NOMO-1 treated with DMSO at 0.1 percent for 48 hours (cell line): ENCODE results near the gene MMP25.
"Not testable (repeated sequence)": the region's sequence is repeated elsewhere in the genome, so short reads cannot be mapped to it uniquely, and the experiment has no call there.

Source experiments
- DNase-seq: peaks from one replicate; lab custom pipeline; 2025; ENCODE audit not compliant: unreplicated experiment; lab: John Stamatoyannopoulos, UW

The MMP25 gene

DNA sequence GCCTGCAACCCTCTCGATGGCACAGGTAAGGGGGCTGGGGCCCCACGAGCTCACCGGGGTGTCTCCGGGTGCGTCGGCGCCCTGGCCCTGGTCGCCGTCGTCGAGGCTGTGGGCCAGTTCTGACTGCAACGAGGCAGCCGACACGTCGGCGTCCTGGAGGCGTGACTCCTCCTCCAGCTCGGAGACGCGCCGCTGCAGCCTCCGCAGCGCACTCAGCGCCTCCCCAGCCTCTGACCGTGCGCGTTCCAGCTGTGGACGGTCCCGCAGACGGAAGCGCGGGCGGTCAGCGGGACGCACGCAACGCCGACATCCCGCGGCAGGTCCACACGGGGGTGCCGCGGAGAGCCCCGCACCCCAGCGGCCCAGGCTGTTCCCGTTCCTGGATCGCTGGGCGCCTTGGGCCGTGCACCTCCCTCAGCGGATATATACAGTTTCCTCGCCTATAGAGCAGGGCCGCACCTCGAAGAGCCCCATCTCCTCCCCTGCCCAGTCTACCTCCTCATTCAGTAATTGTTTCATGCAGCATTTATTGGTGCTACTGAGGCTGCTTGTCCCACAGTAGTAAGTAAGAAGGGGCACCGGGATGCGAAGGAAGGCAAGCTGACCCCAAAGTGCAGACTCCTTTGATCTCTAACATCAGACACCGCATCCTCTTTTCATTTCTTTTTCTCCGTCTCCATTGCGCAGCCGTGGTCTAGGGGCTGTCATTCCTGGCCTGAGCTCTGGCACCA, 16.7 kb upstream of the MMP25 start:
- peak; percentile 16 for DNase-seq

DNA sequence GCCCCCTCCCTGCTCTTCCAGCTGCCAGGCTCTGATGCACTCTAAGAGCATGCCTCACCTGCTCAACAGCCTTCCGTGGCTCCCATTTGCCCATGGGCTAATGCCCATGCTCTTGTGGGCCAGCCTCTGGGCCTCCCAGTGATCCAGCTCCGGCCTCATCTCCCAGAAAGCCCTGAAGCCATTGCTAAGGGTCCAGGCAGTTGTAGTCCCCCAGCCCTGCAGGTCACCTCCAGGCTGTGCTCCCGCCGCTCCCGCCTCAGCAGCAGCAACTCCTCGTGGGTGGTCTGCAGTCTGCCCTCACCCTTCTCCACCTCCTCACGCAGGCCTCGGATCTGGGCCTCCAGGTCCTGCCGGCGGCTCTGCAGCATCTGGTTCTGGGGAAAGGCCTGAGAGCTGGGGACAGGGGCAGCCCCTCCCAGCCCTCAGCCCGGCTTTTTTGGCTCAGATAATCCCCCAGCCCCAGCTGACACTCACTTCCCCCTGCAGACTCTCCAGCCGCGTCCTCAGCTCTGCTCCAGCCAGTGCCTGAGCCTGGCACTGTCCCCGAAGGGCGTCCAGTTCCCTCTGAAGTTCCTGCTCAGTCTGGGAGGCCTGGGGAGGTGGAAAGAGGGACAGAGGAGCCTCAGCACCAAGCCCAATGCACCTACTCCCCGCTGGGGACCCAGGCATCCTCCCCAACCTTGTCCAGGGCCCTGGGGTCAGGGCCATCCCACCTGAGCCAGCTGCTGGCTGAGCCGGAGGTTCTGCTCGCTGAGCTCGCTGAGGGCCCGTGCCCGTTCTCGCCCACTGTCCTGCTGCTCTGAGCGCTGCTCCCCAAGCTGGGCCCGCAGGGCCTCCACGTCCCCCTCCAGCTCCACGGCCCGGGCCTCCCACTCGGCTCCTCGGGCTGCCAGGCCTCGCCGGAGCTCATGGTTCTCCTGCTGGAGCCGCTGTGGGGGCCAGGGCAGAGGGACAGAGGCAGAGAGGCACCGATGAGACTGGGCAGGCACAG, 15.8 kb upstream of the MMP25 start:
- DNase-seq = no peak

DNA sequence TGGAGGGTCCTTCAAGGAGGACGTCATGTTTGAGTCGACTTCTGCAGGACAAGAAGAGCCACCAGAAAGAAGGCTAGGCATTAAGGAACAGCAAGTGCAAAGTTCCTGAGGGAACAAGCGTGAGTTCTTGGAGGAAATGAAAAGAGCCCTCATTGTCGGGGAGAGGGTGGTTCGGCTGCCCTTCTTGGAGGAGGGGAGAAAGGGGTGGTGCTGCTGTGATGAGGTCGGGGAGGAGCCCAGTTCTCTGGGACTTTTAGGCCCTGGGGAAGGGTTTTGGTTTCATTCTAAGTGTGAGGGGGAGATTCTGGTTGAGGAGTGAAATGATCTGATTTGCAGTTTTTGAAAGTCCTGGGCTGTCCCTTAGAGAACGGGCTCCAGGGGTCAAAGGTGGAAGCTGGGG, 13.7 kb upstream of the MMP25 start:
- no peak for DNase-seq

DNA sequence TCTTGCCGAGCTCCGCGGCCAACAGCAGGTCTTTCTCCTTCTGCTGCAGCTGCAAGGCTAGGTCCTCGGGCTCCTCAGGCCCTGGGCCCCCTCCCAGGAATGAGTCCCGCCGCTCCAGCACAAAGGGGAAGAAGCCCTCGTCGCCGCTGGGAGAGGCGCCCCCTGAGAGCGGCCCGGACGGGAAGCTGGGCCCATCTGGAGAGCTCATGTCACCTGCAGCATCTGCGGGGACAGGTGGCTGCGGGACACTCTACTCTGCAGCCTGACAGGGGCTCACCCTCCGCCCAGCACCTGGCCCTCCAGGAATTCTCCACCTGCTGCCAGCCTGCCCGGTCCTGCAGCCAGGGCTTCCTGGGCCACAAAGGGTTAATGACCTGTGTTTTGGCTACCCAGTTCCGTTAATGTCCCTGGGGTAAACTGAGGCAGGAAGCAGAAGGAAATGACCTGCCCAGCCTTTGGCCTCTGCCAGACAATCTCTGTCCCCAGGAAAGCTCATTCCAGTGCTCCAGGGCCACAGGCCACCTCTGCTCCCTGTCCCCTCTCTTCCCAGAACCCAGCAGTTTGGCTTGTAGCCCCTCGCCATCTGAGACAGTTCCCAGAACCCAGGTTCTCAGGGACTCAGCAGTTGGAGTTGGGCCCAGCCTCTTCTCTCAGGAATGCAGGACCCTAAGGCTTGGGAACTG, 10.9 kb upstream of the MMP25 start:
- DNase-seq = no peak

DNA sequence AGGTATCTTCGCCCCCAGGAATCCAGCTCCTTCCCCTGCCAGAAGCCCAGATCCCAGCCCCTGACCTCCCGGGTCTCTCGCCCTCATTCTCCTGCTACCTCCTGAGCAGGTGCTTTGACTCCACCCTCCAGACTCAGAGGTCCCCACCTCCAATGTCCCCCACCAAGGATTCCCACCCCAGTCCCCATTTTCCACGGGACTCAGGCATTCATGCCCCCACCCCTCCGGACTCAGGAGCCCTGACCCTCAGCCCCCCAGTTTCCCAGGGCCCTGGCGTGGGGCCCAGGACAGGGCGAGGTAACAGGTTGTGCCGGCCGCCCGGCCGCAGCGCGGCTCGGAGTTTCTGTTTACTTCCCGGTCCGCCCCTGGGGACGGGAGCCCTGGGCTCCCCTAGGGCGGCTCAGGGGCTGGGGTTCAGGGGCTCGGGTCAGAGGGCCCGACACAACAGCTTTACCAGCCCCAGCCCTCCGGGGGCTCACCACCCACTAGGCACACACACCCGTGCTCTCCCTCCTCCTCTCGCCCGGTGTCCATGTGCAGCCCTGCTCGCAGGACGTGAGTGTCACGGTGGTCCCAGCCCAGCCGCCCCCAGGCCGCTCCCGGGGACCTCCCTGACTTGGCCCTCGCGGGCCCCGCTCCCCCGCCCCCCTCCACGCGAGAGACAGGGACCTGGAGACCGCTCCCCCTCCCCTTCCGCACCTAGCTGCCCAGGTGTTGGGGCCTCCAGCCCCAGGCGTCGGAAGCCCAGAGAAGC, 10.2 kb upstream of the MMP25 start:
- no peak for DNase-seq

DNA sequence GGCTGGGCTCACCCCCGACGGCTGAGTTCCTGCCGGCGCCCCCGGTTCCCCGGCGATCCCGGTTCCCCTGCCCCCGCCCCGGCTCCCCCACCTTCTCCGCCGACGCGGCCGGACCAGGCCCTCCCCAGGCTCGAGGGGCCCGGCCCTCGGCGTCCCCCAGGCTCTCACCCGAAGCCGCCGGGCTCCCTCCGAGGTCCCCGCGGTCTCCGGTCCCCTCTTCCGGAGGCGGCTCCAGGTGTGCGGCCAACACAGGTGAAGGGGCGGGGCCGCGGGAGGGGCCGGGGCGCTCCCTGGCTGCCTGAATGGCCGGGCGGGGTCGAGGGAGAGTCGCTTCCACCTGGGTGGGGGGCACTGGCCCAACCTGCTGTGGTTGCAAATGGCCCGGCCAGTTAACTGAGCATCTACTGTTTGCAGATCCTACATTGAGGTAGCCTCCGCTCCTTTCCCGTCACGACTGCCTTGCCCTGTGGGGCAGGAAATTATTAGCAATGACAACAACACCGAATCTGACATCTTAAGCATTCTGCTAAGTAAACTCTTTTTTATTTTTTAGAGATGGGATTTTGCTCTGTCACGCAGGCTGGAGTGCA, 9.5 kb upstream of the MMP25 start, which contains the start of gene BICDL2:
BICDL2 (minus strand) TSS at position 219 of the 590 bp plus-strand sequence. CDS start 1,448 bp downstream, outside the sequence.
- DNase-seq = no peak

DNA sequence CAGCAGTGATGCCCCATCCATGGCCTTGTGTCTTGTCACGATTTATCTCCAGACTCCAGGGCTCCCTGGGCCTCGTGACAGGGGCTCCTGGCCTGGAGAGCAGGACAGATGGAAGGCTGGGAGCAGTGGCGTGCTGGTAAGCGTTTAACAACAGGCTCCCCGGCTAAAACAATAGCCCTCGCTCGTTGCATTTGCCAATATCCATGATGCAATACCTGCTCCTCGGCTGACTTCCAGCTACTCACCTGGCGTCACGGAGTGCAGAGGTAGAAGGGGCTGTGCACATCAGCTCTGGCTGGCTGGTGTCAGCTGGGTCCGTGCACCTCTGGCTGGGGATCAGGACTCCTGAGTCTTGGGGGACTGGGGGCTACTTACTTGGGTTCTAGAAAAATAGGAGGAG, 8.1 kb upstream of the MMP25 start:
- DNase-seq = no peak

DNA sequence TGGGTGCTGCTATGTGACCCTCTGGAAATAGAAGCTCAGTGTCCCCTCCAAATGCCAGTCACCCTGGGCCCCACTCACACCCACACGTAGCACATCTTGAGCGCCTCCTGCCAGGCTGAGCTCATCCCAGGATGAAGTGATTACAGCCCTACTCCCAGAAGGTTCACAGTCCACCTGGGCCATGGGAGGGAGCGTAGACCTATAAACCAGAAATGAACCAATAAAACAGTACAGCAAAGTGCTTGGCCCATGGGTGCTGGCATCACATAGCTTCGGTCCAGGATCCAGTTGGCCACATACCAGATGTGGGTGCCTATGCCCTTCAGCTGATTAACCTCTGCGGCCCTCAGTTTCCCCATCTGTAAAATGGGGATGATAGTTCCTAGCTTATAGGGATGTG, 7.5 kb upstream of the MMP25 start:
- no peak for DNase-seq

DNA sequence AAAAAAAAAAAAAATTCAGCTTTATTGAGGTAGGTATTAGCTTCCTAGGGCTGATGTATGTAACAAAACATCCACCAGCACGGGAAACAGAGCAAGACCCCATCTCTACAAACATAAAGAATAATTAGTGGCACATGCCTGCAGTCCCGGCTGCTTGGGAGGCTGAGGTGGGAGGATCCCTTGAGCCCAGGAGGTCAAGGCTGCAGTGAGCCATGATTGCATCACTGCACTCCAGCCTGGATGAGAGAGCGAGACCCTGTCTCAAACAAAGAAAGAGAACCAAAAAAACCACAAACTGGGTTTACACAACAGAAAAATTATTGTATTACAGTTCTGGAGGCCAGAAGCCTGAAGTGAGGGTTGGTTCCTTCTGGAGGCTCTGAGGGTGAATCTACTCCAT, 4.0 kb upstream of the MMP25 start:
- no peak for DNase-seq

DNA sequence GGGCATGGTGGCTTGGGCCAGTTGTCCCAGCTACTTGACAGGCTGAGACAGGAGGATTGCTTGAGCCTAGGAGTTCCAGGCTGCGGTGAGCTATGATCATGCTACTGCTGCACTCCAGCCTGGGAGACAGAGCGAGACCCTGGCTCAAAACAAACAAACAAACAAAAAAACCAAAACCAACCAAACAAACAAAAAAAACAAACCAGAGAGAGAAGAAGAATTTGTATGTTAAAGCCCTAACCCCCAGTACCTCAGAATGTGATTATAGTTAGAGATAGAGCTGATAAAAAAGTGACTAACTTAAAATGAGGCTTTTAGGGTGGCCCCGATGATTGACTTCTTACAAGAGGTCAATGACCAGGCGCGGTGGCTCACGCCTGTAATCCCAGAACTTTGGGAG, 1.7 kb upstream of the MMP25 start:
- DNase-seq = no peak

DNA sequence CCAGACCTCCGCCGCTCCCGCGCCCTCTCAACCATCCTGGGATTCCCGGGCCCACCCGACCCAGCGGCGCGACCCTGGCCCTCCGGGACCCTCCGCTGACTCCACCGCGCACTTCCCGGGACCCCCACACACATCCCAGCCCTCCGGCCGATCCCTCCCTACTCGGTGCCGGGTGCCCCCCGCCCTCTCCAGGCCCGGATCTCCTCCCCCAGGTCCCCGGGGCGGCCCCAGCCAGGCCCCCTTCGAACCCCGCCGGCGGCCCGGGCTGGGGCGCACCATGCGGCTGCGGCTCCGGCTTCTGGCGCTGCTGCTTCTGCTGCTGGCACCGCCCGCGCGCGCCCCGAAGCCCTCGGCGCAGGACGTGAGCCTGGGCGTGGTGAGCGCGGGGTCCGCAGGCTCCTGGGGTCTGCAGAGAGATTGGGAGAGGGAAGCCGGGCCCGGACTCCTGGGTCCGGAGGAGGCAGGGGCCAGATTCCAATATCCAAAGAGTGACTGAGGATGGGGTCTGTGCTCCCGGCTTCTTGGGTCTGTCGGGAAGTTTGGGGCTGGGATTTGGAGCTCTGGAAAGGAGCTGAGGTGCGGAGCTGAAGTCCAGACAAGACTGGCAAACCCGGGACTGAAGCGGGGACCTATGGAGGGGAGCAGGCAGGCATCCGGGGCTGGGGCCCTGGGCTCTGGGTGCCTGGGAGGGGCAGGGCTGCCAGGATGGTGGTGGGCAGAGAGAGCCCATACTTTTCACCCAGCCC, 453 bp downstream of the MMP25 start:
- no peak for DNase-seq

DNA sequence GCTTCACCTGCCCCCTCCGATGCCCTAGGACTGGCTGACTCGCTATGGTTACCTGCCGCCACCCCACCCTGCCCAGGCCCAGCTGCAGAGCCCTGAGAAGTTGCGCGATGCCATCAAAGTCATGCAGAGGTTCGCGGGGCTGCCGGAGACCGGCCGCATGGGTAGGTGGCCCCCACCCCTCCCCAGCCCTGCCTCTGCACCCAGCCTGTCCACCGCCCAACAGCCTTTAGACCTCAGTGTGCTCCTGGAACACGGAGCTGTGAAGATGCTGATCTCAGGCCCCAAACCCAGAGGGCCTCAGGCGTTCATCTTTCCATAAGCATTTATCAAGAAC, 993 bp downstream of the MMP25 start:
- no peak for DNase-seq

DNA sequence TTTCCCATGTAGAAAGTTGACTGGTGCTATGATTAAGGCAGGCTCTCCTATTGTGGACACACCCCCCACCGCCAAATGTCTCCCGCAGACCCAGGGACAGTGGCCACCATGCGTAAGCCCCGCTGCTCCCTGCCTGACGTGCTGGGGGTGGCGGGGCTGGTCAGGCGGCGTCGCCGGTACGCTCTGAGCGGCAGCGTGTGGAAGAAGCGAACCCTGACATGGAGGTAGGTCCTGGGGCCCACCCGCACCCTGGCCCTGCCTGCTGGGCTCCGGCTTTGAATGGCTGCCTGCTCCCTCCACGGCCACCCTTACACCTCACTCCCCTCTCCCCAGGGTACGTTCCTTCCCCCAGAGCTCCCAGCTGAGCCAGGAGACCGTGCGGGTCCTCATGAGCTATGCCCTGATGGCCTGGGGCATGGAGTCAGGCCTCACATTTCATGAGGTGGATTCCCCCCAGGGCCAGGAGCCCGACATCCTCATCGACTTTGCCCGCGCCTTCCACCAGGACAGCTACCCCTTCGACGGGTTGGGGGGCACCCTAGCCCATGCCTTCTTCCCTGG, 3.6 kb downstream of the MMP25 start:
- DNase-seq = no peak

DNA sequence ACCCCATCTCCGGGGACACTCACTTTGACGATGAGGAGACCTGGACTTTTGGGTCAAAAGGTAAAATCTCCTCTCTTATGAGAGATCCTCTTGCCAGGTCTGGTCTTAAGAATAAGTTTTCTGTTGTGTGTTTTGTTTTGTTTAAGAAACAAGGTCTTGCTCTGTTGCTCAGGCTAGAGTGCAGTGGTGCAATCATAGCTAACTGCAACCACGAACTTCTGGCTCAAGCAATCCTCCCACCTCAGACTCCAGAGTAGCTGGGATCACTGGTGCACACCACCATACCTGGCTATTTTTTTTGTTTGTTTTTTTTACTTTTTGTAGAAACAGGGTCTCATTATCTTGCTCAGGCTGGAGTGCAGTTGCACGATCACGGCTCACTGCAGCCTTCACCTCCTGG, 4.1 kb downstream of the MMP25 start:
- no peak for DNase-seq

DNA sequence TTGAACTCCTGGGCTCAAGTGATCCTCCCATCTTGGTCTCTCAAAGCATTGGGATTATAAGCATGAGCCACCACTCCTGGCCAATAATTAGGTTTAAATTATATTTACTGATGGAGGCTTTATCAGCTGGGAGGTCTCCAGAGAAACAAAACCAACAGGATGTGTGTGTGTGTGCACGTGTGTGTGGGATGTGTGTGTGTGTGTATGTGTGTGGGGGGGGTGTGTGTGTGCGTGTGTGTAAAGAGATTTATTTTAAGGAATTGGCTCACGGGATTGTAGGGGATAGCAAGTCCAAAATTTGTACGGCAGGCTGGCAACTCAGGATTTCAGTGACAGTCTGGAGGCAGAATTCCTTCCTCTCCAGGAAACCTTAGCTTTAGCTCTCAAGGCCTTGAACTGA, 4.6 kb downstream of the MMP25 start:
- DNase-seq = no peak

DNA sequence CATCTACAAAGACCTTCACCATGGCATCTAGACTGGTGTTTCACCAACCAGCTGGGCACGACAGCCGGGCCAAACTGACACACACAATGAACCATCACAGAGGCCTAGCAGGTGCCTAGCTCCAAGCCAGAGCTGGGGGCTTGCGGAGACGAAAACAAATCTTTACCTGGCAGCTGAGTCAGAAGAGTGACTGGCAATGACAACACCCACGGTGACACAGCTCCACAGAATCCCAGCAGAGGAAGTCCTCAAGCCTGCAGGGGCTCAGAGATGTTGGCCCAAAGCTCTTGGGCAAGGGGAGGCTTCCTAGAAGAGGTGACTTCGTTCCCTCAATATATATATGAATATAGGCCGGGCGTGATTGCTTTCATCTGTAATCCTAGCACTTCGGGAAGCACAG, 5.1 kb downstream of the MMP25 start:
- DNase-seq = no peak

DNA sequence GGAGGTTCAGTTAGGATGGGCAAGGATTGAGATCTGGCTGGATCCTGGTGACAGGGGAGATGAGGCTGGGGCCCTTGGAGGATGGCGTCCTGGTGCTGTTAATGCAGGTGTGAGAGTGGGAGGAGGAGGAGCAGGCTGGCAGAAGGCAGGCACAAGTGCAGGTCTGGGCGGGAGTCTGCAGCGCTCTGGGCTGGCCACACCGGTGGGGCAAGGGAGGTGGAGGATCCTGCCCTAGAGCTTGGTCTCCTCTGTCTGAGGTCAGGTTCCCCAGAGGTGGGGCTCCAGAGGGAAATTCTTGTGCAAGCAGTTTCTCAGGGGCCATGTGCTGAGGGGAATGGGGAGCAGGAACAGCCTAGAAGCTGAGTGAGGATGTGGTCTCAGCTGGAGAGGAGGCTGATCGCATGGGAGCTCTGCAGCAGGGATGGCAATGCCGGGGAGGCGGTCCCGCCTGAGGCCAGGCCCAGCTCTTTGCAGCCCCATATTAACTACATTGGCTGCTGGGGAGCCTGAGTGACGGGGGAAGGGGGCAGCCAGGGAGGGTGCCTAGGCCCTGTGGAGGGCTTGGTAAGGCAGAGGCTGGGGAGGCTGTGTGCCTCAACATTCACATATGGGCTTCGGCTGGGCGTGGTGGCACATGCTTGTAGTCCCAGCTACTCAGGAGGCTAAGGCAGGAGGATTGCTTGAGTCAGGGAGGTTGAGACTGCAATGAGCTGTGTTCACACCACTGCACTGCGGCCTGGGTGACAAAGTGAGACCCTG, 6.4 kb downstream of the MMP25 start:
- DNase-seq = not testable (repeated sequence)

DNA sequence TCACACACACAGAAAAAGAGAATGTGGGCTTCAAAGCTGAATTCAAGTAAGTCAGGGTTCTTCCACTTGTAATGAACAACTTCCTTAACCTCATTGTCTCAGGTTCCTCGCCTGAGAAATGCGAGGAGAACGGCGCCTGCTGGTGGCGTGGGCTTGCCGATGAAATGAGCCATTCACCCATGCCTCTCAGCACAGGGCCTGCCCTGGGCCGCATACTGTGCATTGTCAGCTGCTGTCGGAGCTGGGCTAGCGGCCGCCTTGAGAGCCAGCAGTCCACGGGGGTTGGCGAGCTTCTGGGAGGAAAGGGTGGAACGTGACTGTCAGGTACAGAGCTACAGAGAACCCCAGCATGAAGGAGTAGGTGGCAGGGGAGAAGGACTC, 7.0 kb downstream of the MMP25 start:
- peak; percentile 25 for DNase-seq
